Kidney epithelial cell (primary cell): Measurements from ENCODE around the gene LRRC27. TPM values are rescaled to one million over a fixed set of nuclear protein-coding genes. Genes with fewer than 3 reads are reported as not detected.
"Not testable (repeated sequence)": the region's sequence is repeated elsewhere in the genome, so short reads cannot be mapped to it uniquely, and the experiment has no call there.

ENCODE experiments used
- DNase-seq: peaks from one replicate; pipeline ENCODE4 v3.0.0-alpha.2; 2010; ENCODE audit warnings: low read depth
- H3K27me3 ChIP-seq: 2 replicates; pipeline ENCODE4 v1.6.0; 2011; ENCODE audit warnings: low read length; ENCODE audit not compliant: control insufficient read depth, insufficient read depth
- H3K36me3 ChIP-seq: 2 replicates; pipeline ENCODE4 v1.5.1; 2011; ENCODE audit warnings: low read length; ENCODE audit not compliant: control insufficient read depth, insufficient read depth
- H3K4me3 ChIP-seq: 2 replicates; pipeline ENCODE4 v1.5.1; 2011; ENCODE audit warnings: low read depth, mild to moderate bottlenecking, control low read depth, low read length
- total RNA-seq: library from RNA; depleted of rRNA; stranded (reverse); fragments of >200 nt; gene quantifications from 2 replicates; pipeline ENCODE4 v1.2.3, GENCODE V29; 2015
- TF ChIP-seq, protein P1 (sequence below): IDR thresholded peaks from 2 replicates; pipeline ENCODE4 v1.5.1; 2011; ENCODE audit warnings: mild to moderate bottlenecking, moderate library complexity, low read length, control low read depth, inconsistent platforms; ENCODE audit not compliant: insufficient read depth, poor library complexity, severe bottlenecking

Gene LRRC27
- total RNA-seq, 1 donor from 2014 or later = 13.3 TPM

DNA sequence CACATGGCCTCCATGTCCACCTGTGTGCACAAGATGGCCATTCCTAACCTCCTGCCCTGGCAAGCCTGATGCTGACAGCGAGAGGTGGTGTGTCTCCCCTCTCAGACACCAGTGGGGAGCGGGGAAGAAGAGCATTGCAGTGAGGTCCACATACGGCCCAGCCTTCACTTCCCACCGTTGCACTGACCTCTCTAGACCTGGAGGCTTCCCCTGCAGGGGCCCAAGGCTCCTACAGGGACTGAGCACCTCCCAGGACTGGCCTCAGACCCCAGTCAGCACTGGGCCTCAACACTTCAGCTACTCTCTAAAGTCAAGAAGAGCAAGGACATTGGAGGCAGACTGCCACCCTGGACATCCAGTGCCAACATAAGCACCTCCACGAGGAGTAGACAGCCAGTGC is 40.2 kb upstream of the LRRC27 start:
- no peaks in the 10 kb centered on the region for H3K36me3 ChIP-seq
- H3K4me3 ChIP-seq = no peak overlapping the region
- no peak for DNase-seq
- TF ChIP-seq, protein P1, sequence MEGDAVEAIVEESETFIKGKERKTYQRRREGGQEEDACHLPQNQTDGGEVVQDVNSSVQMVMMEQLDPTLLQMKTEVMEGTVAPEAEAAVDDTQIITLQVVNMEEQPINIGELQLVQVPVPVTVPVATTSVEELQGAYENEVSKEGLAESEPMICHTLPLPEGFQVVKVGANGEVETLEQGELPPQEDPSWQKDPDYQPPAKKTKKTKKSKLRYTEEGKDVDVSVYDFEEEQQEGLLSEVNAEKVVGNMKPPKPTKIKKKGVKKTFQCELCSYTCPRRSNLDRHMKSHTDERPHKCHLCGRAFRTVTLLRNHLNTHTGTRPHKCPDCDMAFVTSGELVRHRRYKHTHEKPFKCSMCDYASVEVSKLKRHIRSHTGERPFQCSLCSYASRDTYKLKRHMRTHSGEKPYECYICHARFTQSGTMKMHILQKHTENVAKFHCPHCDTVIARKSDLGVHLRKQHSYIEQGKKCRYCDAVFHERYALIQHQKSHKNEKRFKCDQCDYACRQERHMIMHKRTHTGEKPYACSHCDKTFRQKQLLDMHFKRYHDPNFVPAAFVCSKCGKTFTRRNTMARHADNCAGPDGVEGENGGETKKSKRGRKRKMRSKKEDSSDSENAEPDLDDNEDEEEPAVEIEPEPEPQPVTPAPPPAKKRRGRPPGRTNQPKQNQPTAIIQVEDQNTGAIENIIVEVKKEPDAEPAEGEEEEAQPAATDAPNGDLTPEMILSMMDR = no peak
- peaks cover 8% of the 10 kb centered on the region for H3K27me3 ChIP-seq

DNA sequence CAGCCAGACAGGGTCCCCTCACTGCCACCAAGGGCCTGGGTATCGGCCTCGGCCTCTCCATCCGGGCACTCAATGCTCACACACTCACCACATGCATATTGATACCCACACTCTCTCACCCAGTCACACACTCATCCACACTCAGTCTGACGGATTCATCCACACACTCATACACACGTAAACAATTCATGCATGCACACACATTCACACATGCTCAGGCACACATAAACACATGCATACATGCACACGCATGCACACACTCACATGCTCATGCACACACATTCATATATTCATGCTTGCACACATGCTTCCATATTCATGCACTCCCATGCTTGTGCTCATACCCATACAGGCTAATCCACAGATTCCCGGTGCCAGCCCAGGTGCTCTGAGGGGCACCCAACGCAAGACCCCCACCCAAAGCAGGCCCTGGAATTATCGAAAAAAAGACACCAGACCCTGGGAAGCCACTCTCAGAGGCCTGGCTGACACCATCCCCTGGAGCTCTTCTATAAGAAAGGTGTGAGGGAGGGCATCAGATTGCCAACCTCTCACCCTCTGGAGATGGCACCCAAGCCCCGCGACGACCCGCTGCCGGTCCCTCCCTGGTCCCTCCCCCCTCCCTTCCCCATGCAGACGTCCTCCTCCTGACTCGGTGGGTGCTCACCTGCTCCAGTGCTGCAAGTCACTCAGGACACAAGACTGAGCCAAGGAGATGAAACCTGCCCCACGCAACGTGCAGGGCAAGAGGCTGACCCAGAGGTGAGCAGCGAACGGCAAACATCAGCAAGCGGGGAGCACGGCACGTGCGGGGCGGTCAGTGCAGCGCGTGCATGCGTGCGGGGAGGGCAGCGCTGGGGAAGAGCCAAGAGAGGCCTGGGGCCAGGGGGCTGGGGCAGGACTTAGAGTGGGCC is 39.4 kb upstream of the LRRC27 start:
- Histone ChIP-seq H3K4me3 (no peak overlapping the region), H3K36me3 (no peaks in the 10 kb centered on the region), H3K27me3 (peaks cover 9% of the 10 kb centered on the region)
- TF ChIP-seq, protein P1 = no peak
- no peak for DNase-seq

GRCh38 chr10:132293201-132293812 is 38.7 kb upstream of the LRRC27 start:
- no peaks in the 10 kb centered on the region for H3K36me3 ChIP-seq
- H3K4me3 ChIP-seq = no peak overlapping the region
- no peak for DNase-seq
- peaks cover 11% of the 10 kb centered on the region for H3K27me3 ChIP-seq
- TF ChIP-seq, protein P1 = no peak

DNA sequence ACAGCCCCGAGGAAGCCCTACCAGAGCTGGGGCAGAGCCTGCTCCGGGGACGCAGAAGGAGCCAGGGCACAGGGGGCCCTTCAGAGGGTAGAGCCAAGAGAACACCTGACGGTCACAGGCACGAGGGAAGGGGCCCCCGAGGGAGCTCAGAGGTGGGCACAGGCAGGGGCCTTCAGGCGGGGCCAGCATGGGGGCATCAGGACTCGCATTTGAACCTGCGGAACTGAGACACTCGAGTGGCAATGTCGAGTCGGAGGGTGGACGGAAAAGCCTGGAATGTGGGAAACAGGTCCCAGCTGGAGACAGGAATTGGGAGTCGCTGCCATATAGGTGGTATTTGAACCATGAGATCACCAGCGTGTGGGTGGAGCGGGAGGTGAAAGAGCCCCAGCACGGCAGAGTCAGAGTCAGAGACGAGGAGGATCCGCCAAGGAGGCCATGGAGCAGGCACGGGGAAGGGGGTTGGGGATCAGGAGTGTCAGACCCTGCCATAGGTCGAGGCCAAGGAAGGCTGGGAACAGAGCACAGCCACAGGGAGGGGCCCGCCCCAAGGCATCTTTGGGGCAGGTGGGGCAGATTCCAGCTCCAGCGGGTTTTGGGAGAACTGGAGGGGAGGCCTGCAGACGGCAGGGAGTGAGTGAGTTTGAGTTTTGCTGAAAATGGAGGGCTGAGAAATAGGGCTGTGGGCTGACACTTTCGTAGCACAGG is 38.0 kb upstream of the LRRC27 start:
- H3K36me3 ChIP-seq = no peaks in the 10 kb centered on the region
- TF ChIP-seq, protein P1 = no peak
- no peak overlapping the region for H3K4me3 ChIP-seq
- no peak for DNase-seq
- peaks cover 11% of the 10 kb centered on the region for H3K27me3 ChIP-seq

DNA sequence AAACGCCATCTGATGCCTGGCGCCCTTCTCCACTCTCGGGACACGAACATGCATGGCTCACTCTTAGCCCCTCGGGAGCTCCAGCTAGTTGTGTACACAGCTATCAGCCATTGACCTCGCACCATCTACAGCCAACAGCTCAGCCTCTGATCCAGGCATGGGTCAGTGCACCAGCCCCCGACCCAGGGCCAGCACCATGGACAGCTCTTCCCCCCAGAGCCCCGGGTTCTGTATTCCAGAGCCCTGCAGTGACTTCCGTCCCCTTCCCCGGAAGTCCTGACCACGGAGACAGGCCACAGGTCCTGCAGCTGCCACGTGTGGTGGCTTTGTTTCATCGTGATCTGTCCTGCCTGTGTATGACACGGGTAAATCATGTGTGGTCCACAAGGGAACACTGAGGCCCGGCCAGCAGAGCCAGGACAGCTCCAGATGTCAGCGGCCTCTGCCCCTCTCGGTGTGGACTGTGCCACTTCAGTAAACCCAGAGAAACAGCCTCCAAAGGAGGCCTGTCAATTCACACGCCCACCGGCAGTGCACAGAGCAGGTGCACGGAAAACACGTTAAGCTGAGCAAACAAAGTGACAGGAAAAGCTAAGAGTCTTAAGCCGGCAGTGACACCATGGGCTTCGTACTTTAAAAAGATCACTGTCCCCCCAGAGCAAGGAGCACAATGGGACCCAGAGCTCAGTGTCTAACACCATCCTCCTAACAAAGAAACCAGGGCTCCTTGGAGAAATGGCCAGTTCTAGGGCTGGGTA is 37.3 kb upstream of the LRRC27 start:
- no peaks in the 10 kb centered on the region for H3K36me3 ChIP-seq
- H3K27me3 ChIP-seq = peaks cover 11% of the 10 kb centered on the region
- TF ChIP-seq, protein P1 = no peak
- no peak for DNase-seq
- no peak overlapping the region for H3K4me3 ChIP-seq

DNA sequence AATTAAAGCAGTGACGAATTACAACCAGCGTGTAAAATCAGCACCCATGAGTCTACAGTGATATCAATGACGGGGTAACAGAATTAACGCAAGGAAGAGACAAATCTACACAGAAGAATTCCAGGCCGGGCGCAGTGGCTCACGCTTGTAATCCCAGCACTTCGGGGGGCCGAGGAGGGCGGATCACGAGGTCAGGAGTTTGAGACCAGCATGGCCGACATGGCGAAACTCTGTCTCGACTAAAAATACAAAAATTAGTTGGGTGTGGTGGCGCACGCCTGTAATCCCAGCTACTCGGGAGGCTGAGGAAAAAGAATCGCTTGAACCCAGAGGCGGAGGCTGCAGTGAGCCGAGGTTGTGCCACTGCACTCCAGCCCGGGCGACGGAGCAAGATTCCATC is 36.5 kb upstream of the LRRC27 start:
- H3K4me3 ChIP-seq, H3K36me3 ChIP-seq, DNase-seq: not testable (repeated sequence)
- peaks cover 11% of the 10 kb centered on the region for H3K27me3 ChIP-seq
